K562 (cell line): ENCODE measurements around the gene RUFY2. TPM values are rescaled to one million over a fixed set of nuclear protein-coding genes. Genes with fewer than 3 reads are reported as not detected.

ENCODE experiments used
- BCLAF1 ChIP-seq, 2 experiments: fragments of 450-650 bp in 1 of 2; IDR thresholded peaks; 2 replicates each; pipeline ENCODE4 v1.6.1; 2011 to 2017; ENCODE audit warnings: low read depth in 2 of 2, antibody characterized with exemption in 1 of 2, borderline replicate concordance in 1 of 2, low read length in 1 of 2, mild to moderate bottlenecking in 1 of 2, mixed read lengths in 1 of 2; ENCODE audit not compliant: control insufficient read depth in 1 of 2
- BRD9 ChIP-seq: fragments of 450-650 bp; IDR thresholded peaks from 2 replicates; pipeline ENCODE4 v1.6.1; 2018; ENCODE audit warnings: low read depth; ENCODE audit not compliant: partially characterized antibody
- CXXC5 ChIP-seq: fragments of 250-450 bp; sonication (Bioruptor Pico); IDR thresholded peaks from 2 replicates; pipeline ENCODE4 v1.8.0; 2022; ENCODE audit warnings: inconsistent platforms, mild to moderate bottlenecking, moderate library complexity
- HINFP ChIP-seq: fragments of 450-650 bp; conservative IDR thresholded peaks from 2 replicates; pipeline ENCODE4 v1.6.1; 2016; ENCODE audit warnings: missing genetic modification characterization, low read depth, mild to moderate bottlenecking, control low read depth, missing compliant biosample characterization
- NR4A1 ChIP-seq, 2 experiments: fragments of 250-450 bp in 1 of 2; fragments of 450-650 bp in 1 of 2; sonication (Bioruptor Pico) in 1 of 2; IDR thresholded peaks; 2 replicates each; pipeline versions ENCODE4 v1.4.0 to v1.6.1; 2016 to 2020; ENCODE audit warnings: mild to moderate bottlenecking in 2 of 2, missing compliant biosample characterization in 1 of 2, missing genetic modification characterization in 1 of 2, moderate library complexity in 1 of 2
- RNF219 ChIP-seq: fragments of 250-450 bp; sonication (Bioruptor Pico); IDR thresholded peaks from 2 replicates; pipeline ENCODE4 v1.5.0; 2022; ENCODE audit warnings: mild to moderate bottlenecking
- SMARCC2 ChIP-seq: fragments of 450-650 bp; IDR thresholded peaks from 2 replicates; pipeline ENCODE4 v1.6.1; 2017; ENCODE audit warnings: antibody characterized with exemption, moderate library complexity, mild to moderate bottlenecking, low read depth
- TARDBP ChIP-seq: fragments of 450-650 bp; IDR thresholded peaks from 2 replicates; pipeline ENCODE4 v1.6.1; 2016
- TOE1 ChIP-seq, 2 experiments: fragments of 450-650 bp in 1 of 2; sonication (generic) in 1 of 2; formaldehyde crosslinking in 1 of 2; IDR thresholded peaks; 2 replicates each; pipeline versions ENCODE4 v1.7.1 to v1.8.0; 2016 to 2022; ENCODE audit warnings: borderline replicate concordance in 2 of 2, mild to moderate bottlenecking in 2 of 2, antibody characterized with exemption in 1 of 2, inconsistent platforms in 1 of 2, low read depth in 1 of 2, missing genetic modification reagents in 1 of 2, moderate library complexity in 1 of 2
- XRCC3 ChIP-seq: fragments of 450-650 bp; IDR thresholded peaks from 2 replicates; pipeline ENCODE4 v1.6.1; 2017; ENCODE audit warnings: mild to moderate bottlenecking, moderate library complexity
- ZKSCAN3 ChIP-seq: fragments of 250-450 bp; sonication (Bioruptor Pico); IDR thresholded peaks from 2 replicates; pipeline ENCODE4 v1.4.0; 2020
- ZNF274 ChIP-seq: IDR thresholded peaks from 2 replicates; pipeline ENCODE4 v1.6.1; 2011; ENCODE audit warnings: low read depth, mild to moderate bottlenecking, low read length, moderate library complexity, borderline replicate concordance
- ZNF518B ChIP-seq: fragments of 250-450 bp; sonication (Bioruptor Pico); IDR thresholded peaks from 2 replicates; pipeline ENCODE4 v1.5.0; 2021; ENCODE audit warnings: mild to moderate bottlenecking, moderate library complexity
- ZNF589 ChIP-seq: fragments of 200-800 bp; sonication (Bioruptor generic); IDR thresholded peaks from 2 replicates; pipeline ENCODE4 v1.6.1; 2016; ENCODE audit warnings: low read depth, missing genetic modification characterization, missing compliant biosample characterization
- ZZZ3 ChIP-seq: fragments of 450-650 bp; IDR thresholded peaks from 2 replicates; pipeline ENCODE4 v1.6.1; 2016; ENCODE audit warnings: antibody characterized with exemption, mild to moderate bottlenecking, moderate library complexity
- polyA plus RNA-seq, 8 experiments: library from polyadenylated mRNA; depleted of rRNA in 4 of 8; stranded (reverse) in 5 of 8; unstranded in 3 of 8; fragments of >200 nt; fragmentation: Nextera tagmentation in 2 of 8; fragmentation: Illumina TruSeq in 1 of 8; extraction: Ambion mirVana in 2 of 8; extraction: Trizol in 1 of 8; gene quantifications; 2 replicates each; pipeline versions ENCODE4 v1.2.1 to v1.2.3, GENCODE V29; 2011 to 2014; ENCODE audit warnings: inconsistent platforms in 1 of 8, missing spikeins in 1 of 8
- total RNA-seq, 7 experiments: library from RNA; depleted of rRNA in 6 of 7; stranded (reverse); fragments of >200 nt in 6 of 7; fragmentation: Illumina TruSeq in 2 of 7; extraction: Trizol in 2 of 7; gene quantifications; 2 replicates each; pipeline versions ENCODE4 v1.2.1 to v1.2.3, GENCODE V29; 2011 to 2021; ENCODE audit warnings: low replicate concordance in 1 of 7

RUFY2 gene
- total and polyA plus RNA-seq, 9 of the 15 experiments (the other 6 are each of a cell fraction or from before 2014, with no cell fraction given), result 3.7 to 20.1 (median 12.6) TPM

- TF ChIP-seq HINFP (0 out of 2 replicates have a peak, but pooled peaks have one; percentile 16), BRD9 (no peak), BCLAF1 (IDR thresholded peaks at IDR 0.05; ENCODE audit: borderline replicate concordance in 1 of 2, control insufficient read depth in 1 of 2, low read depth in 2 of 2, low read length in 1 of 2) (no peak), TOE1 (IDR thresholded peaks at IDR 0.05; ENCODE audit: borderline replicate concordance) (no peak), TOE1 (CRISPR knock-in tag; IDR thresholded peaks at IDR 0.05; ENCODE audit: borderline replicate concordance, low read depth) (0 out of 2 replicates have a peak, but pooled peaks have one; percentile 8), RNF219 (CRISPR knock-in tag) (no peak), ZNF518B (CRISPR knock-in tag) (no peak), NR4A1 (CRISPR knock-in tag; IDR thresholded peaks at IDR 0.05) (no peak), NR4A1 (tag; IDR thresholded peaks at IDR 0.05) (no peak), CXXC5 (CRISPR knock-in tag) (peak; percentile 94), XRCC3 (no peak), ZNF274 (no peak), ZNF589 (CRISPR knock-in tag) (no peak; the same call in 1 of the 2 replicates), ZZZ3 (no peak), SMARCC2 (0 out of 2 replicates have a peak, but pooled peaks have one; percentile 23), ZKSCAN3 (CRISPR knock-in tag) (no peak), TARDBP (no peak; the same call in 1 of the 2 replicates)
These were observed at the start of gene RUFY2 (continued) for GRCh38 chr10:68406815-68407548.
